ENCODE data around the gene CDH13.

Gene CDH13

DNA sequence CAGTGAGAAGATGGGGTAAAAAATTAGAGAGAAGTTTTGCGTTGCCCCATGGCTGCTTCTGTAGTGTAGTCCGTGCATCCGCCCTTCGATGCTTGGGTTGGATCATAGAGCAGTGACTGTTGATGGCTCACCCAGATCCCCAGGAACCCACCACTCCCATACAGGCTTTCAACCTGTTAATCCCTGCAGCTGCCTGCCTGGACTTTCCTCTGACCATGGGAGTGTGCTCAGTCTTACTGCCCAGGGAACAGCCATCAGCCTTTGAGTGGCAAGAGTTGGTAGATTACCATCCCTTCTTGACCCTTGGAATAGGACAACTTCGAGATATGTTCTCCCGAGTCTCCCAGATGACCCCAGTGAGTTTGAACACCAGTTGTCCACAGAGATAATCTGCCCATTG, 881.5 kb downstream of the CDH13 start:
- TF ChIP-seq, protein P1, sequence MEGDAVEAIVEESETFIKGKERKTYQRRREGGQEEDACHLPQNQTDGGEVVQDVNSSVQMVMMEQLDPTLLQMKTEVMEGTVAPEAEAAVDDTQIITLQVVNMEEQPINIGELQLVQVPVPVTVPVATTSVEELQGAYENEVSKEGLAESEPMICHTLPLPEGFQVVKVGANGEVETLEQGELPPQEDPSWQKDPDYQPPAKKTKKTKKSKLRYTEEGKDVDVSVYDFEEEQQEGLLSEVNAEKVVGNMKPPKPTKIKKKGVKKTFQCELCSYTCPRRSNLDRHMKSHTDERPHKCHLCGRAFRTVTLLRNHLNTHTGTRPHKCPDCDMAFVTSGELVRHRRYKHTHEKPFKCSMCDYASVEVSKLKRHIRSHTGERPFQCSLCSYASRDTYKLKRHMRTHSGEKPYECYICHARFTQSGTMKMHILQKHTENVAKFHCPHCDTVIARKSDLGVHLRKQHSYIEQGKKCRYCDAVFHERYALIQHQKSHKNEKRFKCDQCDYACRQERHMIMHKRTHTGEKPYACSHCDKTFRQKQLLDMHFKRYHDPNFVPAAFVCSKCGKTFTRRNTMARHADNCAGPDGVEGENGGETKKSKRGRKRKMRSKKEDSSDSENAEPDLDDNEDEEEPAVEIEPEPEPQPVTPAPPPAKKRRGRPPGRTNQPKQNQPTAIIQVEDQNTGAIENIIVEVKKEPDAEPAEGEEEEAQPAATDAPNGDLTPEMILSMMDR (IDR thresholded peaks at IDR 0.05), result no peak
- Mint-ChIP-seq H3K27me3 (ENCODE audit: low read depth, poor library complexity) (peaks cover 15% of the 10 kb centered on the region), H3K36me3 (ENCODE audit: low read depth) (no peaks in the 10 kb centered on the region), H3K27ac (no peak overlapping the region), H3K4me1 (no peaks in the 10 kb centered on the region), H3K9me3 (no peaks in the 10 kb centered on the region), H3K4me3 (no peak overlapping the region)
- DNase-seq, result no peak

DNA sequence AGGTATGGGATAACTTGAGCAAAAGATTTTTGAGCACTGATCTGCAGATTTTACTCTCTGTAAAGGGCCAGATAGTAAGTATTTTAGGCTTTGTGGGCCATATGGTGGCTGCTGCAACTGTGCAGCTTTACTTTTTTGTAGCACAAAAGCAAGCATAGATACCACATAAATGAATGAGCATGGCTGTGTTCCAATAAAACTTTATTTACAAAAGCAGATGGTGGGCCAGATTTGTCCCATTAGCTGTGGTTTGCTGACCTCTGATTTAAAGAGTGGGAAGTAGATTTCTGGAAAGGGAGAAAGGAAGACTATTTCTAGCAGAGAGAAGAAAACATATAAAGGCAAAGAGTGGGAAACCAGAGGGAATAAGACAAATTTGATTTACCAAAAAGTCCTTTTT, 882.5 kb downstream of the CDH13 start:
- no peak overlapping the region for H3K4me3 Mint-ChIP-seq
- no peaks in the 10 kb centered on the region for H3K4me1 Mint-ChIP-seq
- H3K27me3 Mint-ChIP-seq (ENCODE audit: low read depth, poor library complexity), result peaks cover 15% of the 10 kb centered on the region
- H3K36me3 Mint-ChIP-seq (ENCODE audit: low read depth), result no peaks in the 10 kb centered on the region
- TF ChIP-seq, protein P1 (IDR thresholded peaks at IDR 0.05), result no peak
- no peak for DNase-seq
- no peak overlapping the region for H3K27ac Mint-ChIP-seq
- no peaks in the 10 kb centered on the region for H3K9me3 Mint-ChIP-seq

DNA sequence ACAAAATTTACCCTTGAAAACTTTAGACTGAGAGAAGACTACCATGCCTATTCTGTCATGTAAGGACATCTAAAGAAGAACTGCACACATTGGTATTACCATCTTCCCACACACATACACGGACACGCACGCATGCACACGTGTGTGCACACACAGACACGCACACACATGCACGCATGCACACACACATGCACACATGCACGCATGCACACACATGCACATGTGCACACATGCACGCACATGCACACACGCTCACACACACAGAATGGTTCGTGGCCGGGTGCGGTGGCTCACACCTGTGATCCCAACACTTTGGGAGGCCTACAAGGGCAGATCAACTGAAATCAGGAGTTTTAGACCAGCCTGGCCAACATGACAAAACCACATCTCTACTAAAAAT, 884.1 kb downstream of the CDH13 start:
- H3K27ac Mint-ChIP-seq, result no peak overlapping the region
- no peak for DNase-seq

DNA sequence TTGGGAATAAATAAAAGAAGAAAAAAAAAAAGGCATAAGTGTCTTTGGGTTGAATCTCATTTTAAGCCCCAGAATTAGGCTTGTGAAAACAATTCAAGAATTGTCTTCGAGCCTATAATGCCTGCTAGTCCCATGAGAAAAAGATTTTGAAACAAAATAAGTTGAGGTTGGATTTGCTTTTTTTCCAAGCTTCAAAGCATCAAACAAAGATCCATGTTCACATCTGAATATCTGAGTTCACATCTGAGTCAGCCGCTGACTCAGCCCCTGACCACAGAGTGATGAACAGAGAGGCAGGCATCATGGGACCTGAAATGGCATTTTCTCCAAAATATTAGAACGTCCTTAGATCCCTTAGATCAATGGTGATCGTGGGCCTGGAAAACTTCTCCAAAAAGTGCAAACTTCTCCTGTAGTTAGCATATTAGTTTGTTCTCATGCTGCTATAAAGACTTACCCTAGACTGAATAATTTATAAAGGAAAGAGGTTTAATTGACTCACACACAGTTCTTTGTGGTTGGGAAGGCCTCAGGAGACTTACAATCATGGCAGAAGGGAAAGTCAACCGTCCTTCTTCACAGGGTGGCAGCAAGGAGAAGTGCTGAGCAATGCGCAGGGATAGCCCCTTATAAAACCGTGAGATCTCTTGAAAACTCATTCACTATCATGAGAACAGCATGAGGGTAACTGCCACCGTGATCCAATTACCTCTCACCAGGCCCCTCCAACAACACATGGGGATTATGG, 886.4 kb downstream of the CDH13 start:
- TF ChIP-seq, protein P1 (IDR thresholded peaks at IDR 0.05), result no peak
- H3K36me3 Mint-ChIP-seq (ENCODE audit: low read depth), result no peaks in the 10 kb centered on the region
- no peak for DNase-seq
- H3K4me1 Mint-ChIP-seq, result no peaks in the 10 kb centered on the region
- H3K27me3 Mint-ChIP-seq (ENCODE audit: low read depth, poor library complexity), result peaks cover 9% of the 10 kb centered on the region
- peaks cover 16% of the 10 kb centered on the region for H3K9me3 Mint-ChIP-seq
- no peak overlapping the region for H3K27ac Mint-ChIP-seq
- no peak overlapping the region for H3K4me3 Mint-ChIP-seq

More for the DNA sequence above, 884.1 kb downstream of the CDH13 start:
- TF ChIP-seq, protein P1 (IDR thresholded peaks at IDR 0.05), result no peak
- Mint-ChIP-seq H3K4me3 (no peak overlapping the region), H3K36me3 (ENCODE audit: low read depth) (no peaks in the 10 kb centered on the region), H3K27me3 (ENCODE audit: low read depth, poor library complexity) (peaks cover 9% of the 10 kb centered on the region), H3K9me3 (no peaks in the 10 kb centered on the region), H3K4me1 (no peaks in the 10 kb centered on the region)

DNA sequence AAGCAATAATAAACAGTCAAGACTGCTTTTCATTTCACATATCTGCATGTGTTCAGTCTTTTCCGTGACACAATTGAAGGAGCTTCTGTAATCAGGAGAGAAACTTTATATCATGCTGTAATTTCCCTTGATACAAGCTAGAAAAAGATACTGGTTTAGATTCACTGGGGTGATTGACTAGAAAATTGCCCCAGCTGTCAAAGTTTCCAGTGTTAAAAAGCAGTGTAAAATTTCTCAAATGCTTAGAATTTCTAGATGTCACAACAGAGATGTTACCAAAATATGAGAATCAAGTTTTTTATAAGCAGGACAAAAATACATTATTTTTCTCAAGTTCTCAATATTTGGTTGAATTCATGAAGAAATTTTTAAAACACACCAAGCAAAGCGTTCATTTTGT, 888.6 kb downstream of the CDH13 start:
- H3K36me3 Mint-ChIP-seq (ENCODE audit: low read depth), result no peaks in the 10 kb centered on the region
- no peak for DNase-seq
- peaks cover 20% of the 10 kb centered on the region for H3K9me3 Mint-ChIP-seq
- H3K27ac Mint-ChIP-seq, result no peak overlapping the region
- H3K4me1 Mint-ChIP-seq, result no peaks in the 10 kb centered on the region
- TF ChIP-seq, protein P1 (IDR thresholded peaks at IDR 0.05), result no peak
- no peak overlapping the region for H3K4me3 Mint-ChIP-seq
- peaks cover 6% of the 10 kb centered on the region for H3K27me3 Mint-ChIP-seq (ENCODE audit: low read depth, poor library complexity)

DNA sequence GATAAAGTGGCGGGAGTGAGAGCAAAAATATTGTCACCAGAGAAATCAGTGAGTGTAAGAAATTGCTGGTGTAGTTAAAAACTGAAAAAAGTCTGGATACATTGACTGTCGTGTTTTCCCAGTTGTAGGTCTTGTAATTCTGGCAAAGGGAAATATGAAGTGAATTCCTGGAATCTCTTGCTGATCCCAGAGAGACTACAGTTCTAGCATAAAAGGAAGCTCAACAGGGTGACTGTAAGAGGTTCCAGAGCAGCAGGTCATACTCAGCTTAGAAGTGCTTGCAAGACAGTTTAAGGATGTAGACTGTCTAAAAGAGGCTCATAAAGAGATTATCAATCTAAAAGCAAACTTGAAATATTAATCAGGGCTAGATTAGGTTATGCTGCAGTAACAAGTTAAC, 890.2 kb downstream of the CDH13 start:
- Mint-ChIP-seq H3K9me3 (peaks cover 20% of the 10 kb centered on the region), H3K27me3 (ENCODE audit: low read depth, poor library complexity) (no peaks in the 10 kb centered on the region), H3K4me1 (no peaks in the 10 kb centered on the region), H3K36me3 (ENCODE audit: low read depth) (no peaks in the 10 kb centered on the region), H3K4me3 (no peak overlapping the region), H3K27ac (no peak overlapping the region)
- no peak for DNase-seq
- TF ChIP-seq, protein P1 (IDR thresholded peaks at IDR 0.05), result no peak

All from nephron progenitor cell (in vitro differentiated cells).